IPS-20b (cell line): ENCODE results near the gene NKG7.
"Not testable (repeated sequence)": the region's sequence is repeated elsewhere in the genome, so short reads cannot be mapped to it uniquely, and the experiment has no call there.

ENCODE experiments used
- H3K27ac ChIP-seq: one replicate; pipeline ENCODE4 v1.5.1; 2013; ENCODE audit warnings: low read length
- H3K27me3 ChIP-seq: 2 replicates; pipeline ENCODE4 v1.6.1; 2013; ENCODE audit warnings: mild to moderate bottlenecking, low read length, inconsistent platforms; ENCODE audit not compliant: insufficient read depth
- H3K36me3 ChIP-seq: 2 replicates; pipeline ENCODE4 v1.6.1; 2013; ENCODE audit warnings: low read depth, mild to moderate bottlenecking, inconsistent platforms, low read length, moderate library complexity; ENCODE audit not compliant: insufficient read depth
- H3K4me1 ChIP-seq: 2 replicates; pipeline ENCODE4 v1.6.1; 2013; ENCODE audit warnings: mild to moderate bottlenecking, control low read depth, inconsistent platforms, low read length, moderate library complexity; ENCODE audit not compliant: insufficient read depth
- H3K4me3 ChIP-seq: 2 replicates; pipeline ENCODE4 v1.5.1; 2013; ENCODE audit warnings: mild to moderate bottlenecking, low read length, inconsistent platforms
- H3K9ac ChIP-seq: 2 replicates; pipeline ENCODE4 v1.6.1; 2013; ENCODE audit warnings: low read depth, mild to moderate bottlenecking, inconsistent platforms, low read length, moderate library complexity
- H3K9me3 ChIP-seq: 2 replicates; pipeline ENCODE4 v1.6.1; 2013; ENCODE audit warnings: mild to moderate bottlenecking, low read depth, low read length, inconsistent platforms; ENCODE audit not compliant: insufficient read depth

Gene NKG7, protein sequence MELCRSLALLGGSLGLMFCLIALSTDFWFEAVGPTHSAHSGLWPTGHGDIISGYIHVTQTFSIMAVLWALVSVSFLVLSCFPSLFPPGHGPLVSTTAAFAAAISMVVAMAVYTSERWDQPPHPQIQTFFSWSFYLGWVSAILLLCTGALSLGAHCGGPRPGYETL

DNA sequence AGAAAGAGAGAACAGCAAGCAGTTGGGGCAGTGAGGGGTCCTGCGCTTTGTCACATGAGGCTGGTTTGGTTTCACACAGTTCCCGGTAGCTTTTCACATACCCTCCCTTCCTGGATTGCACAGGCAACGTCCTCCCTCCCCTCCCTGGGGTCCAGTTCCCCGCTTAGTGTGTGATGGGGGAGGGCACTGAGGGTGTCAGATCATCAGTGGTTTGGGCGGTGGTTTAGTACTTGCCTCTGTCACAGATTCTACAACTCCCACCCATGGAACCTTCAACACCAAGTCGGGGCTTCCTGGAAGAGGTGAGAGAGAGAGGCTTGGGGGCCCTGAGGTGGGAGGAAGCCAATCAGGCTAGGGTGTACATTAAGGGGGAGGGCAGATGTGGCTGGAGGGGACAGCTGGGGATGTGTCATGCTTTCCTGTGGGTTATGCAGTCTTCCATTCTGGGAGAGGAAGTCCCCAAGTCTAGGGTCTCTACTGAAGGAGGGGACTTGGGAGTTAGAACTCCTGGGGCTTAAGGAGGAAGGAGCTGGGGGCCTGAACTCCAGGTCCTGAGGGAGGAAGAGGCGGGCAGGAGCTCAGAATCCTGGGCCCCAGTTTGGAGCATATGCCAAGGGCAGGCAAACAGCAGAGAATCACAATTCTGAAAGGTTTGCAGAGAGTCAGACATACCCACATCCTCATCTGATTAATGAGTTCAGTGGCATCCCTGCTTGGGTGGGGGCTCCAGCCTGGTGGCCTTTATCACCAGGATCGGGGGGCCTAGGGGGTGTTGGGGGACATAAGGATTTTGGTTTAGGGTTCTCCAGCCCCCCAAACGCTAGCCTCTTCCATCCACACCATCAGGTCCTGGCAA is at the start of gene NKG7:
Gene NKG7 (minus strand): TSS at position 6 of the 856 bp plus-strand sequence. CDS start 119 bp downstream, outside the sequence.
- Histone ChIP-seq H3K9ac (no peak within 1 kb of the TSS), H3K27ac (no peak within 1 kb of the TSS), H3K9me3 (no peaks in the 10 kb centered on the region), H3K36me3 (no peaks in the 10 kb centered on the region), H3K4me3 (no peak within 1 kb of the TSS), H3K27me3 (no peaks in the 10 kb centered on the region), H3K4me1 (peaks cover 6% of the 10 kb centered on the region; the same call in 1 of the 2 replicates)

DNA sequence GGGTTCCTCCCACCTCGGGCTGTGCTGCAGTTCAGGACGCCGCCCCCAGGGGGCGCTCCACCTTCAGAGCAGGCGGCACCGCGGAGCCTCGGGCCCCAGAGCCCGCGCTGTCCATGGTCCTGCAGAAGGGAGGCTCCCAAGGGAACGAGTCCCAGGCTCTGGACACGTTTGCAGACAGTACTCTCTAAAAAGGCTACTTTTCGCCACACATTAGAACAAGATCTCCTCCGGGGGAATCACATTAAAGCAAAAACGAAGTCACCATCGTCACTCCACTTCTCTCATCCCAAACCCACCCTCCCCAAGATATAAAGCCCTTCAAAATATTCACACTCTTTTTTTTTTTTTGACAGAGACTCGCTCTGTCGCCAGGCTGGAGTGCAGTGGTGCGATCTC is 49.6 kb upstream of the NKG7 start:
- peak overlapping the region; percentile 58; the same call in 1 of the 2 replicates for H3K4me3 ChIP-seq

DNA sequence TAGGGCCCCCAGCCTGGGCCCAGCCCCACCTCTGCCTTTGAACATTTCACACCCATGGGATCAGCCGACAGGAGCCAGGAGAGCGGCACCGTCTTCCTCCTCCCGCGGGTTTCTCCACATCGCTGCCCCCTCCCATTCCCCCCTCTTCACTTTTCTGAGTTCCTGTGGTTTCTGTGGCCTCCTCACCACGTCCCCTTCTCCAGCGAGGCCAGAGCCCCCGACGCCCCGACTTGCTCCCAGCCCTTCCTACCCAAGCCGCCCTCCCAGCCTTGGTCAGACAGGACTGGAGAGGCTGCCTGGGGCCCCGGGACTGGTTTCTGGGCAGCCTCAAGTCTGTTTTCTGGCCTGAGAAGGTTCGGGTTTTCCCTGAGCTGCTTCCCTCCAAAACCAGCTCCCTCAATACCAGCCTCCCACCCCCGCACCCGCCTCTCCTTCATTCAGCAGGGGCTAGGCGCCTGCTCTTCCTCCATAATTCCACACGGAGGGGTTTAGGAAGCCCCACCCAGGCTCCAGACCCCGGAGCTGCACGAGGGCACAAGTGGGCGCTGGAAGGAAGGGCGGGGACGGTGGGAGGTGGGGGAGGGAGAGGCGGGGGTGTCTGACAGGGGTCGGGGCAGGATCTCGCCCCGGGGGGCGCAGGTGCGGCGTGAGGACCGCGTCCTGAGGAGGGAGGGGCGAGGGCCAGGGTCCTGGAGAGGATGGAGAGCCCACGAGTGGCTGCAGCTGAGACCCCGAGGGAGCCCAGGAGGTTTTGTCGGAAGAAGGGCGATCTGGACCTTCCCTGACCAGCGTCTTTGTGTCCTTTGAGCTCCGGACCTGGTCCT is 49.0 kb upstream of the NKG7 start:
- H3K9me3 ChIP-seq = no peaks in the 10 kb centered on the region
- H3K27me3 ChIP-seq = peaks cover 19% of the 10 kb centered on the region
- H3K4me1 ChIP-seq = no peaks in the 10 kb centered on the region
- H3K4me3 ChIP-seq = peak overlapping the region; percentile 58
- no peaks in the 10 kb centered on the region for H3K36me3 ChIP-seq
- no peak overlapping the region for H3K9ac ChIP-seq
- no peak overlapping the region for H3K27ac ChIP-seq

More for the DNA sequence above, 49.6 kb upstream of the NKG7 start:
- H3K27ac ChIP-seq = no peak overlapping the region
- no peaks in the 10 kb centered on the region for H3K9me3 ChIP-seq
- H3K36me3 ChIP-seq = no peaks in the 10 kb centered on the region
- H3K4me1 ChIP-seq = no peaks in the 10 kb centered on the region
- no peak overlapping the region for H3K9ac ChIP-seq
- peaks cover 19% of the 10 kb centered on the region for H3K27me3 ChIP-seq

DNA sequence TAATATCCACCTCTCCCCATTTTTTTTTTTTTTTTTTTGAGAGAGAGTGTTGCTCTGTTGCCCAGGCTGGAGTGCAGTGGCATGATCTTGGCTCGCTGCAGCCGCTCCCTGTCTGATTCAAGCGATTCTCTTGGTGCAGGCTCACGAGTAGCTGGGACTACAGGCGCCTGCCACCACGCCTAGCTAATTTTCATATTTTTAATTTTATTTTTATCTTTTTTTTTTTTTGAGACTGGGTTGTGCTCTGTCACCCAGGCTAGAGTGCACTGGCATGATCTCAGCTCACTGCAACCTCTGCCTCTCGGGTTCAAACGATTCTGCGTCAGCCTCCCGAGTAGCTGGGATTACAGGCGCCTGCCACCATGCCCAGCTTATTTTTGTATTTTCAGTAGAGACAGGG is 48.1 kb upstream of the NKG7 start:
- not testable (repeated sequence) for H3K9me3 ChIP-seq, H3K9ac ChIP-seq, H3K4me1 ChIP-seq, H3K36me3 ChIP-seq, H3K4me3 ChIP-seq, H3K27ac ChIP-seq
- H3K27me3 ChIP-seq = peaks cover 19% of the 10 kb centered on the region

DNA sequence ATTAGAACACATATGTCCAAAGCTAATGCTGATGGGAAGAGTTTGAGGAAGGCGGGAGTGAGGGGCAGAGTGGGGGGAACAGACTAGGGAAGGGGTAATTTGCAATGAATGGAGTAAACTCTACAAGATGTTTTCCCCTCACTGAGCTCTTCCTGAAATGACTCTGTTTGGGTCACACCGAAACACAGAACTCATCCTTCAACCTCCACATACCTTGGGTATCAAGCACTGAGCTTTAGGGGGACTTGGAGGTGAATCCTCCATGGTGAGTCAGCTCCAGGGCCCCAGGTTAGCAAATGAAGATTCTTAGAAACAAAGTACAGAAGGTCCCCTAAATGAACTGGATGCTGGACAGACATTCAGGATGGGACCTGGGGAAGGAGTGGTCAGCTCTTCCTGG is 46.3 kb upstream of the NKG7 start:
- no peak overlapping the region for H3K27ac ChIP-seq
- no peaks in the 10 kb centered on the region for H3K4me1 ChIP-seq
- H3K9me3 ChIP-seq = no peaks in the 10 kb centered on the region
- H3K9ac ChIP-seq = no peak overlapping the region
- no peaks in the 10 kb centered on the region for H3K36me3 ChIP-seq
- H3K27me3 ChIP-seq = peaks cover 19% of the 10 kb centered on the region
- H3K4me3 ChIP-seq = no peak overlapping the region

DNA sequence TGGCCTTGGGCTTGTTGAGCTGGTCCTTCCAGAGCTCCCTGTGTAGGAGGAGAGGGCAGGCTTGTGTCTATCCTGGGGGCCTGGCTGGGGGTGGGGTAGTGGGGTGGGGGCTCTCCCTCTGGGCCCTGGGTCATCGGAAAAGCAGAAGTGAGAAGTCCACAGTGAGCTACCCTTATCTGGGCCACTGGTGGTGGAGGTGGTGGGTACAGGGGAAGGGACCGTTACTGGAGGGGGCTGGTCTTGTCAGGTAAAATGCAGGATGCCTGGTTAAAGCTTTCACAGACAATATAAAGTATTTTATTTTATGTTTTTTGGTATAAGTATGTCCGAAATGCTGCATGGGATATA is 45.3 kb upstream of the NKG7 start:
- Histone ChIP-seq H3K27me3 (peaks cover 19% of the 10 kb centered on the region), H3K9ac (no peak overlapping the region), H3K4me1 (no peaks in the 10 kb centered on the region), H3K4me3 (no peak overlapping the region), H3K9me3 (no peaks in the 10 kb centered on the region), H3K36me3 (no peaks in the 10 kb centered on the region), H3K27ac (no peak overlapping the region)

DNA sequence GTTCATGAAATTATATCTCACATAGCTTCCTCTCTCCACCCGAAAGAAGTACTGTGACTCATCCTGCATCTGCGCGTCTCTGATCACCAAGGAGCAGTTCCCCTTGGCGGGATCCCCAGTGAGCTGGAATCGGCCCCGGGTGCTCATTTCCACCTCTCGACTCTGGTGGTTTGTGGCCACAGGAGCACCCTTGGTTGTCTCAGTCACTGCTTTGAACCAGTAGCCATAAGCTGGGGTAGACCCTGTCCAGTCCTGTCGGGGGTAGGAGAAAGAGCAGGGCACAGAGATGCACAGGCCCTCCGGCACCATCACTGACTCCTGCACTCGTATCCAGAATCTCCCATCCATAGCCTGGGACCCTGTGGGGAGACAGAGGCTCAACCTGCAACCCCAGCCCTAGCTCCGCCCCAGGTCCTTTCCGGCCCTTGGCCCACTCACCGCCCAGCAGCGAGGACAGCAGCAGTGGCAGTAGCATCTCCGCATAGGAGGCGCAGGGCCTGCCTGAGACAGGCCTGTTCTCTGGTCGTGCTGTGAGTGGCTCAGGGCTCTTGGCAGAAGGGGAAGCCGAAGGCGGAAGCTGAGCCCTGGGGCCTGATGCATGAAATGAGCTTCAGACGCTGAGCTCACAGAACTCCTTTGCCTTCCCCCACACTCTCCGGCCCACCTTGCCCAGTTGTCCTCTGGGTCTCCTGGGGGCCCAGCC is 44.8 kb upstream of the NKG7 start, which contains the start of gene SIGLEC10:
Gene SIGLEC10 (minus strand): TSS at position 536 of the 703 bp plus-strand sequence. CDS start 61 bp downstream, at position 475.
- Histone ChIP-seq H3K9me3 (no peaks in the 10 kb centered on the region), H3K27me3 (peaks cover 19% of the 10 kb centered on the region), H3K9ac (no peak within 1 kb of the TSS), H3K27ac (no peak within 1 kb of the TSS), H3K4me3 (no peak within 1 kb of the TSS), H3K36me3 (no peaks in the 10 kb centered on the region), H3K4me1 (no peaks in the 10 kb centered on the region)

DNA sequence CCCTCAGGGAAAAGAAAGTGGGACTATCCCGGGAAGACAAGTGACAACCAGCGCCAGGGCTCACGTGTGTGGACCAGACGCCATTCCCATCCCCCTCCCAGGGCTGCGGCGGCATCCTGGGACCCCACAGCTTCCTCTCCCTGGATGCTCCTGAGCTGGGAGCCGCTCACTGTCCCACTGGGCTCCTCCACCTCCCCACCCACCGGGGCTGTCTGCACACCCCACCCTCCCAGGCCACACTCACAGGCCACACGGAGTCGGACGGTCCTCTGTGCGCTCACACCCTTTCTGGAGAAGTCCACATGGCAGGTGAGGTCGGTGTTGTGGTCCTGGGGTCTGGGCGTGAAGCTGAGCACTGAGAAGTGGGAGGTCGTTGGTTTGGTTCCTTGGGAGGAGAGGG is 44.0 kb upstream of the NKG7 start:
- H3K9ac ChIP-seq = not testable (repeated sequence)

DNA sequence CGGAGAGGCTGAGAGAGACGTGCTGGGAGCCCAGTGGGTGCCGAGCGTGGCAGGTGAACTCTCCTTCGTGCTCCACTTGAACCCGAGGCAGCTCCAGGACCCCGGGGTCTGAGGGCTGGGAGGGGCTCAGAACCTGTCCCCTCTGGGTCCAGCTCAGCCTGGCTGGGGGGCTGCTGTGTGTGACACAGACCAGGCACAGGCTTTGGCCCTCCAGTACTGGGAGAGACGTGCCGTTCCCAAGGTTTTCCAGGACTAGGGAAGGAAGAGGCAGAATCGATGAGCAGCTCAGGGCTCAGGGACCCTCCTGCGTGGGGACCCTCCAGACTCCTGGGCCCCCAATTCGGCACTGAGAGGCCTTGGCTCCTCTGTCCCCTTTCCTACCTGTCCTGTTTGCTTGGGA is 42.7 kb upstream of the NKG7 start:
- Histone ChIP-seq H3K36me3 (no peaks in the 10 kb centered on the region), H3K27ac (no peak overlapping the region), H3K9me3 (no peaks in the 10 kb centered on the region), H3K9ac (no peak overlapping the region), H3K4me3 (no peak overlapping the region), H3K4me1 (peaks cover 3% of the 10 kb centered on the region; the same call in 1 of the 2 replicates), H3K27me3 (peaks cover 6% of the 10 kb centered on the region; the same call in 1 of the 2 replicates)

More for the DNA sequence above, 44.0 kb upstream of the NKG7 start:
- peaks cover 18% of the 10 kb centered on the region for H3K27me3 ChIP-seq
- not testable (repeated sequence) for H3K36me3 ChIP-seq, H3K9me3 ChIP-seq, H3K4me1 ChIP-seq, H3K4me3 ChIP-seq, H3K27ac ChIP-seq

DNA sequence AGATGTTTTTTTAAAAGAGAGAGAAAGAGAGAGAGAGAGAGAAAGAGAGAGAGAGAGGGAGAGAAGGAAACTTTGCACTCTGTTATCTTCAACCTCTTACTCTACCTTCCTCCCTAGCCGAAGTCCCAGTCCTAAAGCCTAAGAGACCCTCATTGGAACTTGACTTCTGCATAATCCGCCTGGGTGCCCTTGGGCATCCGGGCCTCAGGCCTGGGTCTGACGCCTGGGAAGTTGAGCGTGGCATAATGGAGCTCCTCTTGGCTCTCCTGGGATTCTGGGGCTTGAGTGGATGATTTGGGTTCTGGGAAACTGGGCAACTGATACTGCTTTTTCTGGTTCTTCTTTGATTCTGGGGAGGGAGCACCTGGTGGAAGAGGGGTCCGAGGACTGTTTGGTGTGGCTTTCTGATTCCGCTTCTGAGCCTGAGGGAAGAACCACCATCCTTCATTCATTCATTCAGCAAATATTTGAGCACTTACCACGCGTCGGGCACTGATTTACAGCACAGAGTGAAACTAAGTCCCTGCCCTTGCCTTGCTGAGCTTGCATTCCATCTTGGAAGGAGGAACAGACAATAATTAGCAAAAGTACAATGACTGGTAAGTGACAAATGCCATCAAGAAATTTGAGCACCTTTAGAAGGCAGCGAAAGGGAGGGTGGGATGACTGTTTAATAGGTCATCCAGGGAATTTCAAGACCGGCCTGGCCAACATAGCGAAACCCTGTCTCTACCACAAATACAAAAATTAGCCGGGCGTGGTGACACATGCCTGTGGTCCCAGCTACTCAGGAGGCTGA is 38.7 kb upstream of the NKG7 start:
- no peaks in the 10 kb centered on the region for H3K36me3 ChIP-seq

More for the DNA sequence above, 38.7 kb upstream of the NKG7 start:
- peaks cover 11% of the 10 kb centered on the region; the same call in 1 of the 2 replicates for H3K4me1 ChIP-seq
- H3K9me3 ChIP-seq = no peaks in the 10 kb centered on the region; the same call in 1 of the 2 replicates
- H3K27ac ChIP-seq = no peak overlapping the region
- H3K9ac ChIP-seq = no peak overlapping the region
- H3K27me3 ChIP-seq = no peaks in the 10 kb centered on the region
- H3K4me3 ChIP-seq = no peak overlapping the region
